ENCODE measurements around the gene HCFC1.

Gene HCFC1

DNA sequence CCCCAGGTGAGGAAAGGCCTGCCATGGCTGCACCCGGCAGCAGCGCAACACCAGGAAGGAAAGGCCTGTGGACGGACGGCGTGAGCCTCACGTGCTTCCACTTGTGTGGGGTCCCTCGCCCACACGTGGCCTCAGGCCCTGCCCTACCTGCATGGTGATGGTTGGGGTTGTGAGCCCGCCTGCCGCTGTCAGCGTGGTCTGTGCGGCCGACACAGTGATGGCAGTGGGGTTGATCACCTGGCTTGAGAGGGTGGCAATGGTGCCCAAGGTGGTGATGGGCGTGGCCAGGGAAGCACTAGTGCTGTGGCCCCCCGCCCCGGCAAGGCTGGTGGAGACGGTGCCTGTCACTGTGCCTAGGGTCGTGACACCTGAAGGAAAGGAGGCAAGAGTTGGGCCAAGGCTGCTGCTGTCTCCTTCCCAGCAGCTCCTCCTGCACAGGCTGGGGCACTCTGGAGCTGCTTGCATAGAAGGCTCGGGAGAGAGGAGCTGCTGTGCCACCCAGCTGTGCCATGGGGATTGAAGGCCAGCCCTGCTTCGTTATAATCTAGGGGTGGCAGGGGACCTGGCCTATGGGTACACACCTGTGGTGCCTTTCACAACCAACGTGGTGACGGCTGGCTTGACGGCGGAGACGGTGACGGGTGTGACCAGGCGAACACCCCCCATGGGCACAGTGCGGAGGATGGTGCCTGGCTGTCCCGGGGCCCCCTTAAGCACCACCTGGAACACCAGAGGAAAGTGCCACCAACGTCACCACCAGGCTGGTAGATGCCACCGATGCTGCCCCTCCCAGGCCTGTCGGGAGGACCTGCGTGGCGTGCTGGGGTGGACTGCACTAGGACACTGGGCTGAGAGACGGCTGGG, 15.3 kb downstream of the HCFC1 start:
- DNase-seq (ENCODE audit: low read depth) = no peak

DNA sequence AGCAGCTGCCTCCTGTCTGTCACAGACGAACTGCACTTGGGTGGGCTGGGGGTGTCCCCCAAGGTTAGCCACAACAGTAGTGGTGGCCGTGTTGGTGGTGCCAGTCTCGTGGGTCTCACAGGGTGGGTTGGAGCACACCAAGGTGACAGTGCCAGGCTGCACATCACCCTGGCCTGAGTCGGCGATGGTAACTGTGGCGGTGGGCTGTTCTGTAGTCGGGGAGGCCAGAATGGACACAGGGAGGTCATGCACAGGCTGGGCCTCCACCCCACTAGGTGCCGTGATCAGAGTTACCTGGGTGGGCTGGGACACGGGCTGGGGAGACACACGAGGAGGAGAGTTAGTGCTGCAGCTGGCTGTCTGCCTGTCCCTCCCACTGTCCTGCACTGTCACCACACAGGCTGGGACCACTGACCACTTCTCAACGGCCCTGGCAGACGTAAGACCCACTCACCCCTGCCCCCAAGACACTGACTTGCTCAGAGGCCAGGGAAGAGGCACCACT, 16.3 kb downstream of the HCFC1 start:
- DNase-seq (ENCODE audit: low read depth) = no peak

DNA sequence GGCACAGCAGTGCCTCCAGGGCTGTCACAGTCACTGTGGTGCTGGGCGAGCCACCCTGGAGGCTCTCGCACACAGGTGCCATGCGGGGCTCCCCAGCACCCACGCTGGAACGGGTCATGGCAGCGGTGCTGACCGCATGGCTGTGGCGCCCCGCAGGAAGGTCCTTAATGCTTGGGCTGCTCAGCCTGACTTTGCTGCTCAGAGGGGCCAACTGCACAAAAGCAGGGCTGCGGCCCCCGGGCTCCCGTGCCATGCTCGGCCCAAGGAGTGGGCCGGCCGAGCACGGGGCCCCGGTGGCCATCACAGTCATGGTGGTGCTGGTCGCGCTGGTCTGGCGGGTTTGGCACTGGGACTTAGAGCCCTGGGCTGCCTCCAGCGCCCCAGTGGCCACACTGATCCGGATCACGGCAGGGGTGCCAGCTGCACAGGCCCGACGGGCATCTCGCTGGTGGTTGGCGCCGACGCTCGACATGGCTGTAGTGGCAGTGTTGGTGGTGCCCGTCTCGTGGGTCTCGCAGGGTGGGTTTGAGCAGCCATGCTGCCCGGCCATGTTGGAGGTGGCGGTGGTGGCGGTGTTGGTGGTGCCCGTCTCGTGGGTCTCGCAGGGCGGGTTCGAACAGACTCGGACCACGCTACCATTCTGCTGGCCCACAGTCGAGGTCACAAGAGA, 16.9 kb downstream of the HCFC1 start:
- no peak for DNase-seq (ENCODE audit: low read depth)

DNA sequence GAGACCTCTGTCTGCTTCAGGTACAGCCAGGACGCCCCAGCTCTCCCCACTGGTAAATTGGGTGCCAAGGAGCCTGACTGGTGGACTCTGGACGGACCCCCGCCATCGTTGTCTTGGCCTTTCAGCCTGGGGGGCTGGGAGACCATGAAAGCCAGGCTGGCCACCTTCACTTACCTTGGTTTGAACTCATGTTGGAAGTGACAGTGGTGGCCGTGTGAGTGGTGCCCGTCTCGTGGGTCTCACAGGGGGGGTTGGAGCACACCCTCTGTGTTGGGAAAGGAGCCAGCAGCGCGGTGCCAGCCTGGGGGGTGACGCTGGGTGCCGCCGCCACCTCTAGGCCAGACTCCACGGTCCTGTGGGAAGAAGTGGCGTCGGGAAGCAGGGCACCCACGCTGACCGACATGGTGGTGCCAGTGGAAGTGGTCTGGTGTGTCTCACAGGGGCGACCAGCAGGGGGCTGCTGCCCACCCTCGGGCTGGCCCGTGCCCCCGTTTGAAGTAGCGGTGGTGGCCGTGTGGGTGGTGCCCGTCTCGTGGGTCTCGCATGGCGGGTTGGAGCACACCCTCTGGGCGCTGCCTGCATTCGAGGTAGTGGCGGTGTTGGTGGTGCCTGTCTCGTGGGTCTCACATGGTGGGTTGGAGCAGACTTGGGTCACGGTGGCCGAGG, 17.6 kb downstream of the HCFC1 start:
- no peak for DNase-seq (ENCODE audit: low read depth)

DNA sequence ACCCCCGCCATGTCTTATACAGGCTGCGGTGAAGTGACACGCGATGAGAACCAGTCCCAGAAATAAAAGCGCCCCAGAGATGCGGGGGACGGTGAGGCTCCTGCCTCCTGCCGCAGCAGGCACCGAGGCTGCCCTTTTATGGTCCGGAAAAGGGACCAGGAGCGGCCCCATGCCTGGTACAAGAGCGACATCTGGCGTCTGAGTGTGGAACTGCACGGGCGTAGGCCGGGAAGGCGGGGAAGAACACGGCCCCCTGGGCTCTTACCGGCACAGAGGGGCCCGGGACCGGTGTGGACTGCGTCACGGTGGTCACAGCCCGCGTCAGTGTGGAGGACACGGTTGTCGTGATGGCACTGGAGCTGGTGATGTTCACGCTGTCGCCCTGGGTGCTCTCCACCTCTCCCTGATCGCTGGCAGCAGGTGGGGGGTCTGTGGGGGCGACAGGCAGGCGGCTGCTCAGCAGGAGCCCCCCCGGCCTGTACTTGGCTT, 18.2 kb downstream of the HCFC1 start:
- DNase-seq (ENCODE audit: low read depth) = peak; percentile 67

DNA sequence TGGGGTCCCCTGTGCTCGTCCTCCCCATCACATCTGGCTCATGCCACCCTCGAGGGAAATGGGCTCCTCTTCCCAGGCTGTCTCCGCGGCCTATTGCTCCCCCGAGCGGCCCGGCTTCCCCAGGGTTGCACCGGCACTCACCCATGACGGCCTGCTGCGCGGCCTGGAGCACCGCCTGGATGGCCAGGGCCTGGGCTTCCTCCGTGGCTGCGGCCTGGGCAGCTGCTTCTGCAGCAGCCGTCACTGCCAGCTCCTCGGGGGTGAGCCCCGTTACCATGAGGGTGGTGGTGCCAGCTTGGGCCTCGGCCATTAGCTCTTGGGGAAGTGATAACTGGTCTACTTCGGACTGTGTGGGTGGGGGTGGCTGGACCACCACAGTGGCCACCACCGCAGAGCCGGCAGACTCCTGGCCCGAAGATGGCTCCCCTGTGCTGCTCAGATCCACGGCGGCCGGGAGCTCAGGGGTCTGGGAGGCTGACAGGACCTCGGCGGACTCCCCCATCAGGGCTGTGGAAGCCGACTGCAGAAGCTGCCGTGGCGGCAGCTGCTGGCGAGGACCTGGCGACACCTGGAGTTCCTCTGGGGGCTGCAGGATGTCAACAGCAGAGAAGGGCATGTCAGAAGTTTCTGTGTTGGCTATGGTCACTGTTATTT, 19.1 kb downstream of the HCFC1 start:
- DNase-seq (ENCODE audit: low read depth) = no peak

DNA sequence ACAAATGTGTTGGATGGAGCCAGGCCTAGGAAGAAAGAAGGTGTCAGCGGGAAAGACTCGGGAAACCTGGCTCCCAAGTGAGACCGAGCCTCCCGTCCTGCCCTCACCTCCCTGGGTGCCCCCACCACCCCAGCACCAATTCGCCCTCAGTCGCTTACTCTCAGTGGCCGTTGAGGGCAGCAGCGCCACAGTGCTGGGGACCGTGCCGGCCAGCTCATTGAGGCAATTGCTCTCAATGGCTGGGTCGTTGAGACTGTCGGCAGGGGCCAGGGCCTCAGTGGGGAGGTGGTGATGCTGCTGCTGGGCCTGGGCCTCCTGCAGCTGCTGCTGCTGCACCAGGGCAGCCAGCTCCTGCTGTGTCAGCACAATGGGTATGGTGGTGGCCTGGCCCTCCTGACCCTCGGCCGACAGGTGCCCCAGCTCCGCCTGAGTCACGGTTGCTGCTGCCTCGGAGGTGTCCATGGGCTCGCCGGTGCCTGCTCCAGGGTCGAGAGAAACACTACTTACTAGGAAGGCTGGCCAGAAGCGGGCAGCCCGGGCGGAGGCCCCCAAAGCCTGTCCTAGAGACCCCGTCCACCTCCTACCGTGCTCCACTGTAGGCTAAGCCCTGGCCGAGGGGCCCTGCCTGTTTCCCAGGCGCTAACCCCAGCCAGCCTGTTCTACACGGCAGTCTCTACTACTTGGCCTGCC, 19.8 kb downstream of the HCFC1 start:
- no peak for DNase-seq (ENCODE audit: low read depth)

DNA sequence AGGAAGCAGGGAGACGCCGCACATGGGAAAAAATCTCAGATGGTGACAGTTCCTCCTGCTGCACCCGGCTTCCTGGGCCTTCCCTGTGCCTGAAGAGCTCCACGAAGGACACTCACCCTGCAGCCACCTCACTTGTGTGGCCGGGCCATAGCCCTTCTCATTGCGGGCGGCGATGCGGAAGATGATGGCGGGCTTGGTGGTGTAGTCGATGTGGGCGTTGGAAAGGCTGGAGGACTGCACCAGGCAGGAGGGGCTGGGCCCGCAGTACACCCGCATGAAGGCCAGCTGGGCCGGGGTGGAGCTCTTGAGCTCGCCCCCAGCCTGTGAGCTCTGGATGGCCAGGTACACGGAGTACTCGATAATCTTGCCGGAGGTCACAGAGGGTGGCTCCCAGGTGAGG, 21.5 kb downstream of the HCFC1 start:
- no peak for DNase-seq (ENCODE audit: low read depth)

DNA sequence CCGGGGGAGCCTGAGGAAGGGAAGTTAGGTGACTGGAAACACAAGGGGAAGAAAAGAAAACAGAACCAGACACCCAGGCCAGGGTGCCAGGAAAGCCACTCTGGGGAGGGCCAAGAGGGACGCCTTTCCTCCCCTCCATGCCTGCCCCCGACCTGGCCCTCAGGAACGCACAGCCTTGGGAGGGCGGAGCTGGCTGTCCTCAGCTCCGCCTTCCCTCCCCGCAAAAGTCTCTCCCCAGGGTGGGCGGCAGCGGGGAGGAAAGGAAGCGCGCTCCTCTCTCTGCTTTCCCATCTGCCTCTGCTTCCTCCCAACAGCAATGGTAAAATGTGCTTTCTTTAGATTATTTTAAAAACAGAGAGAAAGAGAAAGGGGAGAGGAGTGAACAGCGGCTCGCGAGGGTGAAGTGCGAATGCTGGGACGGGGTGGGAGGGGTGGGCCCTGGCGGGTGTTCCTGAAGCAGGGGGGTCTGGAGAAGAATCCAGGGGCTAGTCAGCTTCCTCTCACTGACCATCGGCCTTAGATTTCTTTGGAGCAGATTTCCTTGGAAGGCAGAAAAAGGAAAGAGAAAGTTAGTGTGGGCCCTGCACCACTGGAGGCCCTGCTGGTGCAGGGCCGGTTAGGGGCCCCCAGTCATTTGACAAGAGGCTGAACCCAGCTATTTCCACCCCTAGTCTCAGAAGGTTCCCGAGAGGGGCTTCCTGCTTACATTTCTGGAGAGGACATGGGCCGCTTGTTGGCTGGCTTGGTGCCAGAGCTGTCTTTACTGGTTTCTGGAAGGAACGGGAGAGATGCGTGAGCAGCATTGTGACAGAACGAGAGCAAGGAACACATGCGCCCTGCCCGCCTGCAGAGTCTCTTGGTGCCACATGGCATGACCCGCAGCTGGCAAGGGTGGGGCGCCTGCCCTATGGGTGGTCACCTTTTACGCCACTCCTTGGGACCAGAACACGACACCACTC, 22.5 kb downstream of the HCFC1 start:
- no peak for DNase-seq (ENCODE audit: low read depth)

DNA sequence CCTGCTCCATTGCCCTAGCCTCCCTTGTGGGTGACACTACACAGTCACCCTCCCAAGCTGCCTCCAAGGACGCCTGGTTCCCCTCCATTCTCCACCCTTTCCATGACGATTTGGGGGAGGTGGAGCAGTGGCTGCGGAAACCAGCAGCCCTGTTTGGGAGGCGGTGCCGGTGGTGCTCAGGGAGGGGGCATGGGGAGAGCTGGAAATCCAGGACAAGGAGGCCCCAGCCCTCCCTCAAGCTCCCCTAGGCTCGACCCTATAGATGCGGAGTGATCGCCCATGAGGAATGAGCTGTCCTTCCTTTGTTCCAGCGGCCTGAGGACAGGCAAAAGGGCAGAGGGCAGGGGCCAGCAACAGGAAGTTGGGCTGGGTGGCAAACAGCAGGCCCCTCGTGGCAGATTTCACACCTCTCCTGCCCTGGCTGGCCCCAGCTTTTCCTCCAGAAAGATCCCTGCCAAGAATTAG, 23.6 kb downstream of the HCFC1 start:
- no peak for DNase-seq (ENCODE audit: low read depth)

DNA sequence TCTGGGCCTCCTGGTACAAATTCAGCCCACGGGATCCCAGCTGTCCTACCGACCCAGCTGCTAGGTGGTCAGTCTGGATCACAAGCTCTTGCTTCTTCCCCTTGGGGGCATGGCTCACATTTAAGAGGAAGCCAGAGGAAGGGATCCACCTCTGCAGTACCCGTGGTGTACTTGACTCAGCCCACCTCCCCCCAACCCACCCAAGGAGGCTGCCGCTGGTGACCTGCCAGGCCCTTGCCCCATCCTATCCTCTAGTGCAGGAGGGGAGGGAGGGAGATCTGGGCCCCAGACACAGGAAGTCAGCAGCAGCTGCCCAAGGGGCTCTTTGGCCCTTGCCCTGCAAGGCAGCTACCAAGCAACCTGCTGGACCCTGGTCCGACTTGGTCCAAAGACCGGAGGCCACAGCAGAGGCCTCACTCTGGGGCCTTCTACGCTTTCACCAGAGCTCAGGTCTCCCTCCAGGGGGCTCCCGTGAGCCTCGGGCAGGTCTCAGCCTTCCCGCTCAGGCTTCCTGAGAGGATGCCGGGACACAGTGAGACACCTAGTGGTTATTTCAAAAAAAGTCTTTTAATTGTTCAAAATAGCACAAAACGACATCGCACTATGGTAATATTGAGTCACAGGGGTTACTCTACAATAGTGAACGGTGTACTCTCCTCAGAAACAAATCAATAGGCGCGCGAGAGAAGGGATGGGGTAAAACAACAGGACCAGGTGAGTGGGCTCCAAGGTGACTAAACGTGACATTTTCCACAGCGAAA, 24.4 kb downstream of the HCFC1 start:
- DNase-seq (ENCODE audit: low read depth) = peak; percentile 70

DNA sequence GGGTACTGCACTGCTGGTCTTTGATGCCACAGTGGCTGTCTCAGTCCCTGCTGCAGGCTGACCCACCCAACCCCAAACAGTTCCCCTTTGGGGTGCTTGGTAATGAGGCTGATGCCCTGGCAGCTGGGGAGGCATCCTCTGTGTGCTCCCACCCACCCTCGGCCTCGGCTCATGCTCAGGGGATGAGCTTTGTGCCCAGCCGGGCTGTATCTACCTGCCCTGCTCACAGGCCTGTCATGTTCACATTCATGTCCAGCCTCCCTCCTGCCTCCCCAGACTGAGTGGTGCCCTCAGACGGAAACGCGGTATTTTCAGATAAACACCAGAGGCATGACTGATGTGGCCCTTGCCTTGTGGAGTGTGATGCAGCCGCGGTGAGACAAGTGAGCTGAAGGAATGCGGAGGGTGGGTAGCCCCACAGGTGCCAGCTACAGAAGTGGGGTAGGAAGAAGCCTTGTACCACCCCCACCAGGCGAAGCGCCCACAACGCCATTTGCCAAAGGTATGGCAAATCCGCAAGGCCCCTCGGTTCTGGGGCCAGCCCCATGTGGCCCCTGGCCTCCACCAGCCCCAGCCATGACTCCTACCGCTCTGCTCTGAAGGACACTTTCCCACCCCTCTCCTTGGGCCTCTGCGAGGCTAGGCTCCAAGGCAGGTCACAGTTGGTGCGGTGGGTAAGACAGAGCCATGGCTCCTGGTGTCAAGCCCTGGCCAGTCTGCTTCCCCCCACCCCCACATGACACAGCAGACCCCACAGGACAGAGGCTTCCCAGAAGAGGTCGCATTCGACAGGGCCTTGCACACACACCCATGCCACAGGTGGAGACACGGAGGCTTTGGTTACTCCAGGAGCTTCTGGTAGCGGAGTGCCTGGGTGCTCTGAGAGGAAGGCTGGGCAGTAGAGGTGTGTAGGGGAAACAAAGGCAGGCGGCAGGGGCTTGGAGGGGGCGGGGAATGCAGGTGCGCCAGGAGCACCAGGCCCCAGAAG, 25.4 kb downstream of the HCFC1 start:
- DNase-seq (ENCODE audit: low read depth) = no peak

DNA sequence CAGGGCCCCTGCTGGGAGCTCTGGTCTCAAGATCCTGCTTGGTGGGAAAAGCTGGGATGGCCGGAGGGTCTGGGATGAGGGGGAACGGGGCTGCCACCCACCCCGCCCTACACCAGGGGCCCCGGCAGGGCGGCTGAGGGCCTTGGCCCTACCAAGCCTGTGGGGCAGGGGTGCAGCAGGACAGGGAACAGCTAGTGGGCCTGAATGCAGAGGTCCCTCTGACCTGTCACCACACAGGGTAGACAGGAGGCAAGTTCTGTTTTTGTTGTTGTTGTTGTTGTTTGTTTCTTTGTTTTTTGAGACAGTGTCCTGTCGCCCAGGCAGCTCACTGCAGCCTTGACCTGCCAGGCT, 26.8 kb downstream of the HCFC1 start:
- DNase-seq (ENCODE audit: low read depth) = no peak

DNA sequence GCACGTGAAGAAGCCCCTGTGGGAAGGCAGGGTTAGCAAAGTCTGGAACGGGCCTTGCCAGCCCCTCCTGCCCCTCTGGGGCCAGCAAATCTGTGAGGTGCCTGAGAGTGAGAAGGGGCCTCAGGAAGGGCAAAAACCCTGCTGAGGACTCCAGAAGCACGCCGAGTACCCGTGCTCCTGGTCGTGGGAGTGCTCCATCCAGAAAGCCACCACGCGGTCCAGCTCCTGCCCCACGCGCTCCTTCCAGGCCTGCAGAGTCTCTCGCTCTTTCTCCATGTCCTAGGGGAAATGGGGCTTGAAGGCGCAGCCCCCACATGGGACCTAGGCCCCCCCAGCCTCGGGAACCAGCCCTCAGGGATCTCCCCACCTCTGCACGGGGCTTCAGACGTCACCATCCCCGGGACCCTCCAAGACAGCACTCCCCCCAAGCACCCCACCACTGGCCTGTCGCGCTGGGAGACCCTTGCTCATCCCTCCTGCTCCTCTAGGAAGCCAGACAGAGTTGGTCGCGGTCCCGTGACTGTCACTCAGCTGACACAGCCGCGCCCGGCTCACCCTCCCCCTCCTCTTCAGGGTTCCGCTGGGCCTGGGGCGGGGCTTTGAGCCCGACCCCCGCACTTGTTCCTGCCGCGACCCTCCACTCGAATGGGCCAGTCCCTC, 27.3 kb downstream of the HCFC1 start, which contains the start of gene RENBP:
Gene RENBP (minus strand): TSS at position 504 of the 660 bp plus-strand sequence. CDS start 33 bp downstream, at position 471.
- no peak for DNase-seq (ENCODE audit: low read depth)

DNA sequence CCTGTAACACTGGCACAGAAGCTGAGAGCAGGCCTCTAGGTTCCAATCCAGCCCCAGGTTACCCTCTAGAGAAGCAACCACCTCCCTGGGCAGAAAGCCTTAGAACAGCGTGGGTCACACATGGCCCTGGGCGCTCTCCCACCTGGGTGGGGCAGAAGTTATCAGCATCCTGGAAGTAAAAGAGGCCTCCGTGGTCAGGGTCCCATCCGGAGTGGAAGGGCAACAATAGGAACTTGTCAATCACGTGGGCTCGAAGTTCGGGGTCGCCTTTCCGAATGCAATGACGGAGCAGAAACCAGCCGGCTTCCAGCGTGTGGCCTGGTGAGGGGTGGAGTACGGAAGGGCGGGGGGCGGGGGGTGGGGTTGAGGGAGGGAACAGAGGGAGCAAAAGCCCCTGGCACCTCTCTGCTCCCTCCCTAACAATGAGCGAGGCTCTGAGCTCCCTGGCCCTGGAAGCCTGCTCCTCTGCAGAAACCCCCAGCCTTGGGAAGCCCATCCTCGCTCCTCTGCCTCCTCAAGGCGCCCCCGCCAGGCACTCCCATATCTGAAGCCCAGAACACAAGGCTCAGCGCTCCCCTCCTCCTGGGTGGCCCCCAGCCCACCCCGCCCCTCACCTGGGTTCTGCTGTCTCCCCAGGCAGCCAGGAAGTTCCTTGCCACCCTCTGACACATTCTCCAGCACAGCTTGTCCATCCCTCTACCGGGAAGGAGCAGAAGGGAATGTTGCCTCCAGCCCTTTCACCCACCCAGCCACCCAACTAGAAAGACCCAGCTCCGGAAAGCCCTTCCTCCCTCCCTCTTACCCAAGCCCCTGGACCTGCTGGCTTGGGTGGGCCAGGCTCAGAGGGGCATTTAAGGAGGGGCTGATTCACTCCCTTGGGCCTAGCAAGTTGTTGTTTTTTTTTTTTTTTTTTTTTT, 30.0 kb downstream of the HCFC1 start:
- DNase-seq (ENCODE audit: low read depth) = no peak

DNA sequence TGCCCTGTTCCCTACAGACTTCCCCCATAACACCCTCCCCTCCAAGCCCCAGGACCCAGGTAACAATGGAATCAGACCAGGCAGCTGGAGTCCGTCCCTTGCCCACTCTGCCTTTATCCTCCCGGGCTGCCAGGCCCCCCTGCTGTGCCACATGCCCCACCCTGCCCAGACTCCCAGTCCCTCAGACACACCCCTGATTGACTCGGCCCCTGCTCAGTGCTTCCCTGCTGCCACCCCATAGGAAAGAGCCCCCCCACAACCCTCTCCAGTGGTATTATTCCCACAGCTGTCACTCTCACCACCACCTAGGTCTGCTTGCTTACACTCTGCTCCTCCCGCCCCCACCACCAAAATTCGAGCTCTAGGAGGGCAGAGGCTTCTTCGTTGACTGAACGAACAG, 32.0 kb downstream of the HCFC1 start:
- no peak for DNase-seq (ENCODE audit: low read depth)

Data from activated T-cell treated with anti-CD3 and anti-CD28 coated beads for 24 hours (primary cell).